H9 (cell line): ENCODE measurements around the gene NFATC2IP. TPM values are rescaled to one million over a fixed set of nuclear protein-coding genes. Genes with fewer than 3 reads are reported as not detected.
A peak's percentile ranks its signal among the peaks of the same experiment; 100 is the strongest.

ENCODE experiments used
- DNase-seq: peaks from one replicate; pipeline ENCODE4 v3.0.0-alpha.2; 2017
- H2AFZ ChIP-seq: one replicate; pipeline ENCODE4 v1.6.1; 2013; ENCODE audit warnings: mild to moderate bottlenecking, low read length, control low read depth, moderate library complexity
- H2AK5ac ChIP-seq: 2 replicates; pipeline ENCODE4 v1.6.1; 2013; ENCODE audit warnings: low read length, control low read depth, mixed read lengths; ENCODE audit not compliant: insufficient read length
- H2BK120ac ChIP-seq: one replicate; pipeline ENCODE4 v1.6.1; 2013; ENCODE audit warnings: low read depth, mild to moderate bottlenecking, low read length, control low read depth, inconsistent platforms; ENCODE audit not compliant: poor library complexity, severe bottlenecking
- H2BK12ac ChIP-seq: 2 replicates; pipeline ENCODE4 v1.6.1; 2013; ENCODE audit warnings: low read length, control low read depth, mixed read lengths, low read depth; ENCODE audit not compliant: insufficient read length
- H2BK15ac ChIP-seq: 2 replicates; pipeline ENCODE4 v1.6.1; 2013; ENCODE audit warnings: low read depth, low read length, control low read depth
- H2BK20ac ChIP-seq: one replicate; pipeline ENCODE4 v1.6.1; 2013; ENCODE audit warnings: low read depth, mild to moderate bottlenecking, low read length, control low read depth, inconsistent platforms; ENCODE audit not compliant: poor library complexity, severe bottlenecking
- H2BK5ac ChIP-seq: 2 replicates; pipeline ENCODE4 v1.6.1; 2013; ENCODE audit warnings: low read length, control low read depth, mixed read lengths; ENCODE audit not compliant: insufficient read length
- H3K14ac ChIP-seq: 2 replicates; pipeline ENCODE4 v1.6.1; 2013; ENCODE audit warnings: low read length, control low read depth; ENCODE audit not compliant: insufficient read depth
- H3K18ac ChIP-seq: 2 replicates; pipeline ENCODE4 v1.6.1; 2013; ENCODE audit warnings: low read depth, mild to moderate bottlenecking, mixed read lengths, low read length, control low read depth; ENCODE audit not compliant: insufficient read length
- H3K23ac ChIP-seq: 2 replicates; pipeline ENCODE4 v1.6.1; 2013; ENCODE audit warnings: low read length, control low read depth, mixed read lengths, low read depth; ENCODE audit not compliant: insufficient read length
- H3K23me2 ChIP-seq: 2 replicates; pipeline ENCODE4 v1.6.1; 2013; ENCODE audit warnings: low read depth, mild to moderate bottlenecking, mixed read lengths, low read length, control low read depth; ENCODE audit not compliant: insufficient read length, poor library complexity, severe bottlenecking
- H3K27ac ChIP-seq: 2 replicates; pipeline ENCODE4 v1.5.1; 2013; ENCODE audit warnings: low read length, control low read depth, mixed read lengths, low read depth; ENCODE audit not compliant: insufficient read length
- H3K27me3 ChIP-seq: 2 replicates; pipeline ENCODE4 v1.6.1; 2013; ENCODE audit warnings: low read length, control low read depth, inconsistent platforms; ENCODE audit not compliant: insufficient read depth
- H3K4ac ChIP-seq: 2 replicates; pipeline ENCODE4 v1.6.1; 2013; ENCODE audit warnings: low read depth, mild to moderate bottlenecking, control low read depth, inconsistent platforms, low read length, moderate library complexity
- H3K4me1 ChIP-seq: 2 replicates; pipeline ENCODE4 v1.6.1; 2013; ENCODE audit warnings: low read length, control low read depth, inconsistent platforms; ENCODE audit not compliant: insufficient read depth
- H3K4me2 ChIP-seq: 2 replicates; pipeline ENCODE4 v1.6.1; 2013; ENCODE audit warnings: low read length, control low read depth, mixed read lengths; ENCODE audit not compliant: insufficient read length, insufficient read depth
- H3K56ac ChIP-seq: 2 replicates; pipeline ENCODE4 v1.6.1; 2013; ENCODE audit warnings: low read depth, mild to moderate bottlenecking, mixed read lengths, low read length, control low read depth; ENCODE audit not compliant: insufficient read length
- H3K79me1 ChIP-seq: 2 replicates; pipeline ENCODE4 v1.6.1; 2013; ENCODE audit warnings: low read depth, mild to moderate bottlenecking, moderate library complexity, low read length, control low read depth, inconsistent platforms; ENCODE audit not compliant: insufficient read depth, poor library complexity, severe bottlenecking
- H3K79me2 ChIP-seq: 2 replicates; pipeline ENCODE4 v1.6.1; 2013; ENCODE audit warnings: low read length, control low read depth, inconsistent platforms; ENCODE audit not compliant: insufficient read depth
- H3K9ac ChIP-seq: 2 replicates; pipeline ENCODE4 v1.6.1; 2013; ENCODE audit warnings: low read length, control low read depth, mixed read lengths; ENCODE audit not compliant: insufficient read length; ENCODE audit errors: extremely low read depth
- H3K9me3 ChIP-seq: one replicate; pipeline ENCODE4 v1.6.1; 2013; ENCODE audit warnings: low read depth, low read length, inconsistent platforms; ENCODE audit not compliant: control insufficient read depth
- H3T11ph ChIP-seq: one replicate; pipeline ENCODE4 v1.6.1; 2013; ENCODE audit warnings: mild to moderate bottlenecking, low read length, control low read depth, inconsistent platforms
- H4K20me1 ChIP-seq: one replicate; pipeline ENCODE4 v1.6.1; 2013; ENCODE audit not compliant: control insufficient read depth, insufficient read length, insufficient read depth
- H4K5ac ChIP-seq: 2 replicates; pipeline ENCODE4 v1.6.1; 2013; ENCODE audit warnings: low read depth, mild to moderate bottlenecking, mixed read lengths, low read length, control low read depth; ENCODE audit not compliant: insufficient read length
- H4K8ac ChIP-seq: replicated peaks from 2 replicates; pipeline ENCODE4 v1.6.1; 2013; ENCODE audit warnings: low read length, control low read depth, mixed read lengths, low read depth; ENCODE audit not compliant: insufficient read length
- H4K91ac ChIP-seq: 2 replicates; pipeline ENCODE4 v1.6.1; 2013; ENCODE audit warnings: low read depth, mild to moderate bottlenecking, moderate library complexity, mixed read lengths, low read length, control low read depth; ENCODE audit not compliant: insufficient read length
- H3K27ac Mint-ChIP-seq, 3 experiments: 2 replicates in 2 of 3; 3 replicates in 1 of 3; pipeline ENCODE4 v1.8.0; 2020 to 2021; ENCODE audit warnings: mixed read lengths in 3 of 3, mild to moderate bottlenecking in 1 of 3, moderate library complexity in 1 of 3
- H3K27me3 Mint-ChIP-seq: 2 replicates; pipeline ENCODE4 v1.8.0; 2021; ENCODE audit warnings: low read depth, mild to moderate bottlenecking, moderate library complexity, mixed read lengths
- H3K36me3 Mint-ChIP-seq, 3 experiments: 2 replicates in 2 of 3; 3 replicates in 1 of 3; pipeline ENCODE4 v1.8.0; 2020 to 2021; ENCODE audit warnings: low read depth in 3 of 3, mixed read lengths in 3 of 3; ENCODE audit not compliant: insufficient read depth in 1 of 3
- H3K4me1 Mint-ChIP-seq, 2 experiments: 2 replicates each; pipeline ENCODE4 v1.8.0; 2020; ENCODE audit warnings: mixed read lengths in 2 of 2
- H3K4me3 Mint-ChIP-seq, 2 experiments: 2 replicates in 1 of 2; 3 replicates in 1 of 2; pipeline ENCODE4 v1.8.0; 2020 to 2021; ENCODE audit warnings: mild to moderate bottlenecking in 2 of 2, mixed read lengths in 2 of 2, moderate library complexity in 1 of 2
- H3K9me3 Mint-ChIP-seq, 2 experiments: 2 replicates in 1 of 2; 3 replicates in 1 of 2; pipeline ENCODE4 v1.8.0; 2020; ENCODE audit warnings: mild to moderate bottlenecking in 2 of 2, mixed read lengths in 2 of 2, moderate library complexity in 1 of 2
- CTCF ChIP-seq: fragments of 200-600 bp; sonication (generic); conservative IDR thresholded peaks from 3 replicates; pipeline ENCODE4 v1.8.0; 2021; ENCODE audit warnings: antibody characterized with exemption, mild to moderate bottlenecking
- WGBS: extraction: QIAGEN DNeasy Blood & Tissue Kit; methylation state at CpG from one replicate; pipeline ENCODE4 v1.1.7; 2013; ENCODE audit warnings: missing lambda C conversion rate, low lambda C conversion rate, mixed read lengths; ENCODE audit not compliant: insufficient read length; ENCODE audit errors: extremely low coverage; 5-methylcytosine and 5-hydroxymethylcytosine counted together
- total RNA-seq: library from RNA; stranded (reverse); gene quantifications from 2 replicates; pipeline ENCODE4 v1.2.1, GENCODE V29; 2021

Gene NFATC2IP
- total RNA-seq, 1 experiment from 2014 or later: 73.8 TPM

DNA sequence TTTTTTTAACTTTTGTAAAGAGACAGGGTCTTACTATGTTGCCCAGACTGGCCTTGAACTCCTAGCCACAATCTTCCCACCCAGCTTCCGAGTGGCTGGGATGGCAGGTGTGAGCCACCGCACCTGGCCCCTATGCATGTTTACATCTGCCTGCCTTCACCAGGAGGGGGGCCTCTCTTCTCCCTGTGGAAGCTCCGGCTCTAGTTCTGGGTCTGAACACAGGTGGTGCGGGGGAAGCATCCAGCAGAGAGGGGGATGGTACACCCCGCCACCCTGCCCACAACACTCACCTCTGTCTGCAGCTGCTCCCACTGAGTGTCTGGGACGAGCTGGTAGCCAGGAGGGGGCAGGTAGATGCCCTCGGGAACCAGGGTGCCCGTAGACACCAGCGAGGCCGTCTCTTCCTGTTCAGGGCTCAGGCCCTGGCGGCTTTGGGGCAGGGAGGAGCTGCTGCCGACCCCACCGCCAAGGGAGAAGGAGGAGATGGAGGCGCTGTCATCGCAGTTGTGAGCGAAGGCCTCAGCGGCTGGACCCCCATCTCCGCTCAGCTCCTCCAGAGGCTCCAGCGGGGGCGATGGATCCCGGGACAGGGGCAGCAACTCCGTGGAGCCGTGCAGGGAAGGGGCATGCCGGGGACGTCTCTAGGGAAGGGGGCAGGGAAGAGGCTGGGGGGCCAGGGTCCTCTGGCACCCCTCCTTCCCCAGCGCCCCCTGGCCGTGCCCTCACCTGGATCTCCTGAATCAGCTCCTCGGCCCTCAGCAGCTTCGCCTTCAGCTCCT lies 36.6 kb upstream of the NFATC2IP start:
- no peak overlapping the region for H3T11ph ChIP-seq
- Mint-ChIP-seq H3K27me3 (no peaks in the 10 kb centered on the region), H3K27ac (peak overlapping the region; percentile 0 to 65 (median 10); a peak in 3 of 7 replicates), H3K36me3 (peaks cover 4 to 40% (median 25%) of the 10 kb centered on the region in 3 experiments; a peak in 5 of 7 replicates), H3K4me3 (no peak overlapping the region), H3K4me1 (no peaks in the 10 kb centered on the region), H3K9me3 (no peaks in the 10 kb centered on the region)
- H4K5ac ChIP-seq: no peak overlapping the region
- H3K18ac ChIP-seq: no peak overlapping the region
- no peak overlapping the region for H2BK120ac ChIP-seq
- H2AK5ac ChIP-seq: no peak overlapping the region
- no CpG with 5 or more reads among the region's 29 CpGs for WGBS
- H3K4me2 ChIP-seq: no peak overlapping the region
- no peak overlapping the region for H2BK12ac ChIP-seq
- no peak overlapping the region for H2BK5ac ChIP-seq
- H3K4ac ChIP-seq: no peak overlapping the region
- no peak overlapping the region for H2BK20ac ChIP-seq
- no peaks in the 10 kb centered on the region for H3K79me1 ChIP-seq
- H3K9me3 ChIP-seq: no peaks in the 10 kb centered on the region
- no peaks in the 10 kb centered on the region for H3K23me2 ChIP-seq
- no peak overlapping the region for H3K27ac ChIP-seq
- no peak overlapping the region for H3K23ac ChIP-seq
- no peaks in the 10 kb centered on the region for H3K27me3 ChIP-seq
- no peak overlapping the region for H3K9ac ChIP-seq
- no peak overlapping the region for H3K14ac ChIP-seq
- no peak overlapping the region for H3K56ac ChIP-seq
- no peak overlapping the region for H2AFZ ChIP-seq
- no peaks in the 10 kb centered on the region for H3K79me2 ChIP-seq
- DNase-seq: no peak
- H2BK15ac ChIP-seq: no peak overlapping the region
- H3K4me1 ChIP-seq: no peaks in the 10 kb centered on the region
- TF ChIP-seq CTCF: no peak
- no peak overlapping the region for H4K91ac ChIP-seq
- H4K8ac ChIP-seq: no peak overlapping the region
- no peaks in the 10 kb centered on the region for H4K20me1 ChIP-seq
